Measurements from ENCODE around the gene CPLX1. TPM values are rescaled to one million over a fixed set of nuclear protein-coding genes. Genes with fewer than 3 reads are reported as not detected.
"Not testable (repeated sequence)": the region's sequence is repeated elsewhere in the genome, so short reads cannot be mapped to it uniquely, and the experiment has no call there.

Gene CPLX1
- total RNA-seq, 2 experiments from 2014 or later, result 0.37 to 0.48 TPM

DNA sequence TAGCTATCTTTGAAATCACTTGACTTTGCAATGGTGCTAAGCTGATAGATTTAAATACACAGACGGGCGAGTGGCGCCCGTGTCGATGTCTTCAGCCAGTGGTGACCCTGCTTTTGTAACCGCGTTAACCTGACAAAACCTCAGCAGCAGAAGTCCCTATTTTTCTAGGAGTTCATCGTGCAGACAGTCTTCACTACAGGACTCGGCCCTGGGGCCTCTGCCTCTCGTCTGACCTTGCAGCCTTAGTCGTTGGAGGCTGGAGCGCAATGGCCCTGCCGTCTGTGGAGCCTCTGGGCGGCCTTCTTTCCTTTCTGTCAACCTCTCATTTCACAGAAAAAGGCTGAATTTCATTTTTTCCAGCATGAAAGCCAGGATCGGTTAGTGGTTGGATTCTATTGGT lies 57.9 kb downstream of the CPLX1 start:
- Mint-ChIP-seq H3K27ac (no peak overlapping the region), H3K9me3 (no peaks in the 10 kb centered on the region), H3K27me3 (ENCODE audit: low read depth) (no peaks in the 10 kb centered on the region), H3K4me1 (ENCODE audit: low read depth) (peaks cover 8% of the 10 kb centered on the region), H3K36me3 (ENCODE audit: low read depth) (peaks cover 45% of the 10 kb centered on the region), H3K4me3 (no peak overlapping the region)
- CTCF ChIA-PET, result interaction anchor here (1.1 kb wide), 1 partner anchor 26 kb away, joined by 5 read pairs; no protein-coding TSS in a partner anchor
- intact Hi-C loops (cut with micrococcal nuclease), result no loop called here
- no peak for DNase-seq

DNA sequence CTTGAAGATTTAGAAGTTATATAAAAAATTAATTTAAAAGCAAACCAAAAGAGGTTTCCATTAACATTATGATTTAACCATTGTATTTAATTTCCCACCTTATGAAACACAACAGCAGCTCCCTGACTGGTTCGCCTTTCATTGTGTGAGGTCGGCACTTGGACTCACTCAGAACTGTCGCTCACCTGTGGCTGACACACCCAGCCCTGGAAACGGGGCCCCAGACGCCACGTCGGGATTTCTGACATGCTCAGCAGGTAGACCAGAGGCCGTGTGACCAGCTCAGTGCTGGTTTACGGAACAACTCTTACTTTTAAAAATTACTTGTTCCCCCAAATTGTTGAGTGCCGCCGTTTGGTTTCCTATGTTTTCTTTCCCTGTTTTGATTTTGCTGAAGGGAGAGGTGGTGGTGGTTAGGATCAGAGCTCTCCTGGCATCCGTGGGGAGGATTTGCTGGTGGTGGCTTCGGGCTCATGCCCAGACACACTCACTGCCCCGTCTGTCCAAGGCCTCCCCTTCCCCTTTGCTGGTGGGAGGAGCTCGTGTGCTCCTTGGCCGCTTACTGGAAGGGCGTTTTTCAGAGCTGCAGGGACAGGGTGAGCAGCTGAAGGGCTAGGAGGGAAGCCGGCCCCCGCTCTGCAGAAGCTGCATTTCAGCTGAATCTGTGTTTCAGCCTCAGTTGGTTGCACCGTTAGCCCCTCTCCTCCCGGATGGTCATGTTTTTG lies 59.2 kb downstream of the CPLX1 start:
- CTCF ChIA-PET, result interaction anchor here (1.1 kb wide), 1 partner anchor 24 kb away, joined by 5 read pairs; no protein-coding TSS in a partner anchor
- Mint-ChIP-seq H3K27ac (peak overlapping the region; percentile 33), H3K9me3 (no peaks in the 10 kb centered on the region), H3K27me3 (ENCODE audit: low read depth) (no peaks in the 10 kb centered on the region), H3K36me3 (ENCODE audit: low read depth) (peaks cover 53% of the 10 kb centered on the region), H3K4me1 (ENCODE audit: low read depth) (peaks cover 8% of the 10 kb centered on the region), H3K4me3 (no peak overlapping the region)
- intact Hi-C loops (cut with micrococcal nuclease), result no loop called here
- DNase-seq, result no peak

DNA sequence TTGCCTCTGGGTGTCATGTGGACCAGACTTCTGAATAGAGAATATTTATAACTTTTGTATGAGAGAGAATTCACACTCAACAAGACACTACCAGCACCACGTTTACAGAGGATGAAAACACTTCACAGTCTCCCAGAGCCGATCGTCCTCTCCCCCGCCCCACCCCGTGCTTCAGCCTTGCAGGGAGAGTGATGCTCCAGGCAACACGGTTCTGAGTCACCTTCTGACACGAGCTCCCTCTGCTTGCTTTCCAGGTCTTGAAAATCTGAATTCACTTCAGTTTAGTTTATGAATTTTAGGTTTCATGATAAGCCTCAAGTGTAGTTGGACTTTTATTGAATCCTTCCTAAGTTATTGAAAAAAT lies 59.8 kb downstream of the CPLX1 start:
- H3K4me1 Mint-ChIP-seq (ENCODE audit: low read depth), result peaks cover 8% of the 10 kb centered on the region
- H3K27me3 Mint-ChIP-seq (ENCODE audit: low read depth), result no peaks in the 10 kb centered on the region
- H3K4me3 Mint-ChIP-seq, result no peak overlapping the region
- H3K36me3 Mint-ChIP-seq (ENCODE audit: low read depth), result peaks cover 57% of the 10 kb centered on the region
- H3K9me3 Mint-ChIP-seq, result no peaks in the 10 kb centered on the region
- no peak overlapping the region for H3K27ac Mint-ChIP-seq
- no peak for DNase-seq
- CTCF ChIA-PET, result no interaction called here
- intact Hi-C loops (cut with micrococcal nuclease), result no loop called here

DNA sequence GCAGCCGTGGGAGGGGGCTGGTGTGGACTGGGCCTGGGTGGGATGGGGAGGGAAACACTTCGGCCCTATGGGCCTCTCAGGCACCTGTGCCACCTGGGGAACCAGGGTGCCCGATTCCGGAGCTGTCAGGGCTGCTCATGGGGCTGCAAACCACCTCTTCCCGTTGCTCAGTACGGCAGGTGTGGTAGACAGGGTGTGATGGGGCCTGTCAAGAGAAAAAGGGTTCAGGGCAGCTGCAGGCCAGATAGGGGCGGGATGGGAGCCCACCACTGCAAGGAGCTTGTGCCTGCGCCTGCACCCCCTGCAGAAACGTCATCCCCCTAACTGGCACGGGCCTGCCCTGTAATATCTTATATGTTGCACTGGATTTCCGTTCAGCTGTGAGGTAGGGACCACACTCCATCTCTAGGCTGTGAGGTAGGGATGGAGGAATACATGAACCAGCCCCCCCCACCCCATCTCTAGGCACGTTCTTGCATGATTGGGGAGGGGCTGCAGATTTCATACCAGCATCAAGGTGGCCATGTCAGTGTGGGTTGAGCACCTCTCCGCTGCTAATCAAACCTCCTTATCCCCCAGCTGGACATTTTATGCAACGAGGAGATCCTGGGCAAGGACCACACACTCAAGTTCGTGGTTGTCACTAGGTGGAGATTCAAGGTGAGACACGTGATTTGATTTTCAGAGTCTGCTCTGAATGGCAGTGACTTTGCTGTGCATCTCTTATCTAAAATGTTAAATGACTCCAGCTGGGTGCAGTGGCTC lies 61.3 kb downstream of the CPLX1 start:
- Mint-ChIP-seq H3K27me3 (ENCODE audit: low read depth) (no peaks in the 10 kb centered on the region), H3K36me3 (ENCODE audit: low read depth) (peaks cover 50% of the 10 kb centered on the region), H3K9me3 (no peaks in the 10 kb centered on the region), H3K27ac (peak overlapping the region; percentile 41), H3K4me3 (no peak overlapping the region), H3K4me1 (ENCODE audit: low read depth) (peaks cover 7% of the 10 kb centered on the region)
- DNase-seq, result no peak
- intact Hi-C loops (cut with micrococcal nuclease), result no loop called here
- CTCF ChIA-PET, result no interaction called here

DNA sequence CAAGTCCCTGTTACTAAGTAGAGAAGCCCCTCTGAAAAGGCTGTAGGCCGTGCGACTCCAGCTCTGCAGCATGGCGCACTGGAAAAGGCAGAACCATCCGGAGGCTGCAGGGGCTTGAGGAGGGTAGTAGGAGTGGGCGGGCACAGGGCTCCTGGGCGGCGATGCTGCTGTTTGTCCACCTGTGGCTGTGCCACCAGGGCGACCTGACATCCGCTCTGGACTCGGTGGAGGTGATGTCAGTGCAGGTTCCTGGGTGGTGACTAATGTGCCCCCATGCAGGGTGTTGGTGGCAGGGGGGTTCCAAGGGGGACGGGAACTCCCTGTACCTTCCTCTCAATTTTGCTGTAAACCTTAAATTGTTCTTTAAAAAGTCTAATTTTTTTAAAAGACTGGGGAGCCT lies 62.0 kb downstream of the CPLX1 start:
- H3K27me3 Mint-ChIP-seq (ENCODE audit: low read depth), result no peaks in the 10 kb centered on the region
- no peak for DNase-seq
- no peak overlapping the region for H3K4me3 Mint-ChIP-seq
- CTCF ChIA-PET, result no interaction called here
- peaks cover 47% of the 10 kb centered on the region for H3K36me3 Mint-ChIP-seq (ENCODE audit: low read depth)
- intact Hi-C loops (cut with micrococcal nuclease), result no loop called here
- no peaks in the 10 kb centered on the region for H3K9me3 Mint-ChIP-seq
- H3K27ac Mint-ChIP-seq, result no peak overlapping the region
- H3K4me1 Mint-ChIP-seq (ENCODE audit: low read depth), result peaks cover 4% of the 10 kb centered on the region

DNA sequence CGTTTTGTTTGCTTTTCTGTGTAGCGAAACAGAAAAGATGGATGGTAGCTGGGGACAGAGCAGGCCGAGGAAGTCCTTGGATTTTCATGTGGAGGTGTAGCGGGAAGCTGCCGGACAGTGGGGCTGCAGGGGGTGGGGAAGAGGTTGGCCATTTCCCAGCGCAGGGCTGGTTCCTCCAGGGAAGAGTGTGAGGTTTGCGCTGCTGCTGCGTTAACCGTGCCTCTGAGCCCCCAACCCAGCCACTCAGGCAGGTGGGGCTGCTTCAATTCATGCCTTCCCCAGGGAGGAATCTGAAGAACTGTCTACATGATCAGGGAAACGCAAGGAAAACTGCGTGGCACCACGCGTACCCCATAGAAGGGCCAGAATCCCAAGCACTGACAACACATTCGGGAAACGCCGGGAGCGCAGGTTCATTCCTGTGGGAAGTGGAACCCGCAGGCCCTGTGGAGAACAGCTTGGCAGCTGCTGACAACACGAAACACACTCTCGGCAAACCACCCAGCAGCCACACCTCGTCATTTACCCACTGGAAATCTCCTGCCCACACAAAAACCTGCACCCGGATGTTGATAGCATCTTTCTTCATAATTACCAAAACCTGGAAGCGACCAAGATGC lies 62.6 kb downstream of the CPLX1 start:
- no peak overlapping the region for H3K27ac Mint-ChIP-seq
- no peaks in the 10 kb centered on the region for H3K27me3 Mint-ChIP-seq (ENCODE audit: low read depth)
- H3K4me3 Mint-ChIP-seq, result no peak overlapping the region
- CTCF ChIA-PET, result no interaction called here
- peaks cover 47% of the 10 kb centered on the region for H3K36me3 Mint-ChIP-seq (ENCODE audit: low read depth)
- intact Hi-C loops (cut with micrococcal nuclease), result no loop called here
- no peaks in the 10 kb centered on the region for H3K9me3 Mint-ChIP-seq
- no peak for DNase-seq
- peaks cover 4% of the 10 kb centered on the region for H3K4me1 Mint-ChIP-seq (ENCODE audit: low read depth)

DNA sequence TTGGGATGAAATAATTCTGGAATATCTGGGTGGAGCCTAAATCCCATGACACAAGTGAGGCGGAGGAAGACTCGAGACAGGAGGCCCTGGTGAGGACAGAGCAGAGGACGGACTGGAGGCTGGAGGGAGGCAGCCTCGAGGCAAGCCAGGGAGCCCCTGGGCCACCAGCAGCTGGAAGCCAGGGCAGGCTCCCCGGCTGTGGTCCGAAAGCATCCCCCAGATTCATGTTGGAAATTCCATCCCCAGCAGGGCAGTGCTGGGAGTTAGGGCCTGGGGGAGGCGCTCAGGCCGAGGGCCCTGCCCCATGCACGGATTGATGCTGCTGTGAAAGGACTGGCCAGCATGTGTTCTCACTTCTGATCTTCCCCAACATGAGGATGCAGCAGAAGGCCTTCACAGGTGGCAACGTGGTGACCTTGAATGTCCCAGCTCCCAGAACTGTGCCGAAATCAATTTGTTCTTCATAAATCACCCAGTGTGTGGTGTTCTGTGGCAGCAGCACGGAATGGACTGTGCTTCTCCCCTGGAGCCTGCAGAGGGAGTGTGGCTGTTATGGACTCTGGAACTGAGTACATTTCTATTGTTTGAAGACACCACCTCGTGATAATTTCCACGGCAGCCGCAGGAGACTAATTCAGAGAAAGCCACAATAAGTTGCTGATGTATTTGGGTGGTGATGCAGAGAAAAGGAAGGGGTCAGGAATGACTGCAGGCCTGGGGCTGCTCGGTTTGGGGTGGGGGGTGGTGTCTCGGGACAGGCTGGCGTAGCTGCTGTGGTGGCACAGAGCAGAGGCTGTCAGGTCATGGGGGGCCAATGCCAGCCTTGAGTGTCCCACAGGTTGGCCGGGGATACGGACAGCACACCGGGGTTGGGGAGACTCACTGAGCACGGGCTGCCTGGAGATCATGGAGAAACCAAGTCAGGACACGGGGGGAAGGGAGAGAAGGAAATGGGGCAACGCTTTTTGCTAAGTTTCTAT lies 63.4 kb downstream of the CPLX1 start:
- peaks cover 44% of the 10 kb centered on the region for H3K36me3 Mint-ChIP-seq (ENCODE audit: low read depth)
- H3K27me3 Mint-ChIP-seq (ENCODE audit: low read depth), result no peaks in the 10 kb centered on the region
- intact Hi-C loops (cut with micrococcal nuclease), result no loop called here
- no peak overlapping the region for H3K4me3 Mint-ChIP-seq
- peaks cover 4% of the 10 kb centered on the region for H3K4me1 Mint-ChIP-seq (ENCODE audit: low read depth)
- CTCF ChIA-PET, result no interaction called here
- H3K27ac Mint-ChIP-seq, result peak overlapping the region; percentile 10
- no peak for DNase-seq
- H3K9me3 Mint-ChIP-seq, result no peaks in the 10 kb centered on the region

DNA sequence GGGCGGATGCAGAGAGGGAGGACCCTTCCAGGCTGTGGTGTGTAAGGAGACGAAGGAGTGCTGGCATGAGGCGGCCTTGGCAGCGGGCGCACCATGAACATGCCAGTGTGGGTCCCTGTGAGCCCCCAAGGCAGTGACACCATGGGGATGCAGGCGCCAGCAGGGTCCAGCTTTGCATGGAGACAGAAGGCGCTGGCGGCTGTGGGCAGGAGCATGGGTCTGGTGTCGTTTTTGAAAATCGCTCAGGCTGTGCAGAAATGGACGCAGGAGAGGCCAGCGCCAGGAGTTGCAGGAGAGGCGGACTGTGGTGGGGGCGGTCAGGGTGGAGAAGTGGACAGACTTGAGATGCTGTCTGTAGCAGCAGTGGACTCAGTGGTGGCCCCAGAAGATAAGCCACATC lies 64.2 kb downstream of the CPLX1 start:
- CTCF ChIA-PET, result no interaction called here
- intact Hi-C loops (cut with micrococcal nuclease), result no loop called here
- peaks cover 36% of the 10 kb centered on the region for H3K36me3 Mint-ChIP-seq (ENCODE audit: low read depth)
- H3K4me1 Mint-ChIP-seq (ENCODE audit: low read depth), result peaks cover 4% of the 10 kb centered on the region
- no peaks in the 10 kb centered on the region for H3K9me3 Mint-ChIP-seq
- DNase-seq, result no peak
- no peaks in the 10 kb centered on the region for H3K27me3 Mint-ChIP-seq (ENCODE audit: low read depth)
- no peak overlapping the region for H3K27ac Mint-ChIP-seq
- no peak overlapping the region for H3K4me3 Mint-ChIP-seq

DNA sequence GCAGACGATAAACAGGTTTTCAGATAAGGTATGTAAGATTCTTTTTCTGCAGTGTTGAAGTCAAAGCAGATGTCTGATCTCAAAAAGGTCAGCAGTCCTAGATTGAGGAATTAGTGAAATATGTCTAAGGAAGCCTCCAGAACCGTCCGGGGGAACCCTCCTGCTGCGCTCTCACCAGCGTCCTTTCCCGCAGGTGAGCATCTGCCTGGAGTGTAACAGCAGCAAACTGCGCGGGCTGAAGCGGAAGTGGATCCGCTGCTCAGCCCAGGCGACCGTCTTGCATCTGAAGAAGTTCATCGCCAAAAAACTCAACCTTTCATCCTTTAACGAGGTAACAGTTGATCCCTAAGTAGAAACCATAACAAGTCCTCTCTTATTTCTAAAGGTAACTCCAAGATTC lies 64.8 kb downstream of the CPLX1 start:
- Mint-ChIP-seq H3K4me1 (ENCODE audit: low read depth) (peaks cover 4% of the 10 kb centered on the region), H3K27ac (no peak overlapping the region), H3K27me3 (ENCODE audit: low read depth) (no peaks in the 10 kb centered on the region), H3K36me3 (ENCODE audit: low read depth) (peaks cover 31% of the 10 kb centered on the region), H3K9me3 (no peaks in the 10 kb centered on the region), H3K4me3 (no peak overlapping the region)
- DNase-seq, result no peak
- CTCF ChIA-PET, result no interaction called here
- intact Hi-C loops (cut with micrococcal nuclease), result no loop called here

DNA sequence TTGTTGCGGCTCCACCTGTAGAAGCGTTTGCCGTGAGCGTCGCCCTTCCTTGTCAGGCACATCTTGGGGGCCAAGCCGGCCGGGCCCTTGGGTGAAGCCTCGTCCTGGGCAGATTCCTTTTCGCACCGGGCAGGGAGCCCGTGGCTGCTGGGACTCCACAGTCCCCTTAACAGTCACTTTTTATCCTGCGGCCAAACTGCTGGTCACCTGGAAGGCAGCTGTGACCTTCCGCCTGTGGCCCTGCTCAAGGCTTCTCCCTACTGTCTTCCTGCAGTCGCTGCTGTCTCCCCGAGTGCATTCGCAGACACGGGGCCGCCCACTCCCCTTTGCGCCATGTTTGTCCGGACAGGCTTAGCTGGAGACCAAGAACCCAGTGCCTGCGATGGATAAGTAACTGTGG lies 65.3 kb downstream of the CPLX1 start:
- intact Hi-C loops (cut with micrococcal nuclease), result no loop called here
- CTCF ChIA-PET, result no interaction called here
- DNase-seq, result no peak
- Mint-ChIP-seq H3K4me3 (no peak overlapping the region), H3K27ac (no peak overlapping the region), H3K36me3 (ENCODE audit: low read depth) (peaks cover 26% of the 10 kb centered on the region), H3K4me1 (ENCODE audit: low read depth) (peaks cover 4% of the 10 kb centered on the region), H3K9me3 (no peaks in the 10 kb centered on the region), H3K27me3 (ENCODE audit: low read depth) (no peaks in the 10 kb centered on the region)

DNA sequence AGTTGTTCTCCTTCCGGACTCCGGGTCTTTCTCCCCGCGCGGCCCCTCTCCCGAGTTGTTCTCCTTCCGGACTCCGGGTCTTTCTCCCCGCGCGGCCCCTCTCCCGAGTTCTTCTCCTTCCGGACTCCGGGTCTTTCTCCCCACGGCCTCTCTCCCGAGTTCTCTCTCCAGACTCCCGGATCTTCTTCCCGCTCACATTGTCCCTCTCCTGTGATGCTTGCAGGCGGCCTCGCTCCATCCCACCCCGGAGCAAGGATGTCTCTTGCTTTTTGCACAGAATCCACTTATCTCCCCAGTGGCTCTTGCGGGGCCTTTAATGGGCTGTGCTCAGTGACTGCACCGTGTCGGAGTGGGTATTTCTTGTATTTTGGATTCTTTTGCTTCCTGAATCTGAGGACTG lies 66.1 kb downstream of the CPLX1 start:
- H3K36me3 Mint-ChIP-seq (ENCODE audit: low read depth), result peaks cover 24% of the 10 kb centered on the region
- peak overlapping the region; percentile 31 for H3K27ac Mint-ChIP-seq
- H3K4me1 Mint-ChIP-seq (ENCODE audit: low read depth); intact Hi-C loops (cut with micrococcal nuclease); H3K9me3 Mint-ChIP-seq; H3K27me3 Mint-ChIP-seq (ENCODE audit: low read depth); H3K4me3 Mint-ChIP-seq; CTCF ChIA-PET; DNase-seq: not testable (repeated sequence)

DNA sequence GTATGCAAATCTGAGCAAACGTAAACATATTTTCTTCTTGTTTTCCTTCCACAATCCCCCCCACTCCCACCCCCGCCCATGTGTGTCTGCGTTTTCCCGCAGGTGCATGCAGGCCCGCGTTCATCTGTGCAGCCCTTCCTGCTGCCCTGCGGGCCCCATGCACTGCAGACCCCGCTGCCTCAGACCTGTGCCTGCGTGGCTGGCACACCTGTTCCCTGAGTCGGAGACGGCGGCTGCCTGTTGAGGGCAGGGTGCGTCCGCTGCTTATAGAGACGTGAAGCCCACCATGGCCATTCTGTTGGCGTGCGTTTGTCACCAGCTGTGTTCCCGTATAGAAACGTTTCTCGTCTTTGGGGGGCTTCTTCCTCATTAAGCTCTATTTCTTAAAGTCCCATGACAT lies 68.8 kb downstream of the CPLX1 start:
- Mint-ChIP-seq H3K4me1 (ENCODE audit: low read depth) (peaks cover 4% of the 10 kb centered on the region), H3K36me3 (ENCODE audit: low read depth) (peaks cover 9% of the 10 kb centered on the region), H3K27me3 (ENCODE audit: low read depth) (no peaks in the 10 kb centered on the region), H3K27ac (no peak overlapping the region), H3K9me3 (no peaks in the 10 kb centered on the region), H3K4me3 (no peak overlapping the region)
- CTCF ChIA-PET, result interaction anchor here (1.2 kb wide), 2 partner anchors 15 to 230 kb away, joined by 3 to 6 read pairs; partner anchors contain the start of gene IDUA
- no peak for DNase-seq
- intact Hi-C loops (cut with micrococcal nuclease), result no loop called here

Data from activated naive CD4-positive, alpha-beta T cell treated with anti-CD3 and anti-CD28 coated beads for 36 hours (primary cell).